Measurements from ENCODE around the gene NRP1. TPM values are rescaled to one million over a fixed set of nuclear protein-coding genes. Genes with fewer than 3 reads are reported as not detected.
A peak's percentile ranks its signal among the peaks of the same experiment; 100 is the strongest.

The NRP1 gene
- total and polyA plus RNA-seq, 2 donors (not counting 3 experiments of a cell fraction or from before 2014, with no cell fraction given) = 122 to 306 TPM

GRCh38 chr10:33248638-33249037 lies 85.8 kb downstream of the NRP1 start:
- ChIA-PET CTCF (interaction anchor here (1.2 to 2.8 kb wide), 4 partner anchors 15 to 87 kb away, joined by 3 to 20 read pairs (median 16); no protein-coding TSS in a partner anchor), POLR2A (interaction anchor here (1.3 kb wide), 1 partner anchor 15 kb away, joined by 11 read pairs; no protein-coding TSS in a partner anchor)
- intact Hi-C loops (cut with micrococcal nuclease) = loop anchor here (1.0 kb wide), 5 partner anchors 15 to 55 kb away; no protein-coding TSS in a partner anchor
- Histone ChIP-seq H3K4me1 (ENCODE audit: control insufficient read depth, extremely low read depth, insufficient read depth, low read length) (peaks cover 64% of the 10 kb centered on the region), H3K79me2 (ENCODE audit: control insufficient read depth, insufficient read depth, low read length) (peaks cover 28% of the 10 kb centered on the region), H3K4me2 (ENCODE audit: insufficient read depth, low read length) (peak overlapping the region; percentile 79), H3K27ac (ENCODE audit: insufficient read depth, low read depth, low read length) (peak overlapping the region; percentile 100), H3K9ac (replicated peaks; ENCODE audit: extremely low read depth, insufficient read depth, low read length) (peak overlapping the region; percentile 90), H2AFZ (ENCODE audit: low read depth, low read length) (no peak overlapping the region), H3K9me3 (replicated peaks; ENCODE audit: control insufficient read depth, insufficient read depth, low read length) (no peaks in the 10 kb centered on the region), H4K20me1 (replicated peaks; ENCODE audit: control insufficient read depth, extremely low read depth, insufficient read depth, low read length) (no peaks in the 10 kb centered on the region), H3K36me3 (ENCODE audit: control insufficient read depth in 2 of 2, extremely low read depth in 1 of 2, insufficient read depth in 2 of 2, low read length in 2 of 2) (peaks cover 20 to 27% of the 10 kb centered on the region in 2 experiments), H3K9me1 (replicated peaks; ENCODE audit: control insufficient read depth, extremely low read depth, insufficient read depth, low read length) (no peaks in the 10 kb centered on the region), H3K27me3 (ENCODE audit: control insufficient read depth in 2 of 2, insufficient read depth in 2 of 2, low read length in 2 of 2) (no peaks in the 10 kb centered on the region), H3K4me3 (replicated peaks in 1 of 3; ENCODE audit: insufficient read depth in 1 of 3, low read depth in 1 of 3, low read length in 3 of 3) (no peak overlapping the region)
- FAIRE-seq (peak; percentile 94), DNase-seq (ENCODE audit: low read depth, low spot score) (peak; percentile 87)
- no peak for TF ChIP-seq CTCF (IDR thresholded peaks at IDR 0.05; ENCODE audit: extremely low read depth in 1 of 2, insufficient read depth in 1 of 2, low read depth in 1 of 2, low read length in 2 of 2)
- peak; percentile 60 for TF ChIP-seq JUN (IDR thresholded peaks at IDR 0.05; ENCODE audit: borderline replicate concordance, insufficient read depth, insufficient read length, low read depth)
- TF ChIP-seq MAX (IDR thresholded peaks at IDR 0.05; ENCODE audit: insufficient read depth, insufficient read length) = no peak
- TF ChIP-seq POLR2AphosphoS5 (IDR thresholded peaks at IDR 0.05; ENCODE audit: insufficient read depth, low read depth, low read length) = peak; percentile 30
- TF ChIP-seq MYC (IDR thresholded peaks at IDR 0.05; ENCODE audit: low read depth, low read length) = no peak
- TF ChIP-seq POLR2A (IDR thresholded peaks at IDR 0.05; ENCODE audit: low read depth, low read length) = peak; percentile 35
- no peak for TF ChIP-seq EZH2 (IDR thresholded peaks at IDR 0.05; ENCODE audit: borderline replicate concordance, low read depth, low read length, severe bottlenecking)
- peak; percentile 81 for TF ChIP-seq FOS (IDR thresholded peaks at IDR 0.05; ENCODE audit: borderline replicate concordance, insufficient read depth, low read length)
- dilution Hi-C loops (cut with MboI; ENCODE audit: extremely low pct_ligation_motif_present, low sequenced_read_pairs) = no loop called here
- BruUV-seq (replicated peaks) = no TSS peak

Data from endothelial cell of umbilical vein (primary cell).